ENCODE results near the gene CMIP. TPM values are rescaled to one million over a fixed set of nuclear protein-coding genes. Genes with fewer than 3 reads are reported as not detected.

The CMIP gene
- total RNA-seq, 1 donor from 2014 or later = 6.6 TPM

DNA sequence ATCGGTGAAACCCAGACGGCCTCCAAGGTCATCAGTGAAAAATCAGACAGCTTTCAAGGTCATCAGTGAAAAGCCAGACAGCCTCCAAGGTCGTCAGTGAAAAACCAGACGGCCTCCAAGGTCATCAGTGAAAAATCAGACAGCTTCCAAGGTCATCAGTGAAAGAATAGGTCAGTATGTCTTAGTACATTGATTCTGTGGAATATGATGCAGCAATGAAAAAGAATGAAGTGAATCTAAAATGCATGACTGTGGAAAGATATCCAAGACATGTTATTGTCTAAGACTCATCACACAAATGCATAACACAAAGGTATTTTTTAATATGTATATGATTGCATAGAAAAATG lies 72.5 kb downstream of the CMIP start:
- no peak overlapping the region for H2AFZ ChIP-seq (replicated peaks)
- Mint-ChIP-seq H3K9me3 (no peaks in the 10 kb centered on the region), H3K27me3 (ENCODE audit: insufficient read depth, low read depth) (no peaks in the 10 kb centered on the region), H3K36me3 (peaks cover 10% of the 10 kb centered on the region), H3K4me3 (no peak overlapping the region), H3K27ac (no peak overlapping the region), H3K4me1 (peaks cover 42% of the 10 kb centered on the region)
- no peaks in the 10 kb centered on the region for H3K9me3 ChIP-seq (ENCODE audit: low read depth)
- H3K4me3 ChIP-seq = no peak overlapping the region
- H3K9ac ChIP-seq = no peak overlapping the region
- no peak overlapping the region for H3K4me2 ChIP-seq
- no peak for DNase-seq (ENCODE audit: low spot score)
- peaks cover 17% of the 10 kb centered on the region for H3K4me1 ChIP-seq
- TF ChIP-seq, protein P1, sequence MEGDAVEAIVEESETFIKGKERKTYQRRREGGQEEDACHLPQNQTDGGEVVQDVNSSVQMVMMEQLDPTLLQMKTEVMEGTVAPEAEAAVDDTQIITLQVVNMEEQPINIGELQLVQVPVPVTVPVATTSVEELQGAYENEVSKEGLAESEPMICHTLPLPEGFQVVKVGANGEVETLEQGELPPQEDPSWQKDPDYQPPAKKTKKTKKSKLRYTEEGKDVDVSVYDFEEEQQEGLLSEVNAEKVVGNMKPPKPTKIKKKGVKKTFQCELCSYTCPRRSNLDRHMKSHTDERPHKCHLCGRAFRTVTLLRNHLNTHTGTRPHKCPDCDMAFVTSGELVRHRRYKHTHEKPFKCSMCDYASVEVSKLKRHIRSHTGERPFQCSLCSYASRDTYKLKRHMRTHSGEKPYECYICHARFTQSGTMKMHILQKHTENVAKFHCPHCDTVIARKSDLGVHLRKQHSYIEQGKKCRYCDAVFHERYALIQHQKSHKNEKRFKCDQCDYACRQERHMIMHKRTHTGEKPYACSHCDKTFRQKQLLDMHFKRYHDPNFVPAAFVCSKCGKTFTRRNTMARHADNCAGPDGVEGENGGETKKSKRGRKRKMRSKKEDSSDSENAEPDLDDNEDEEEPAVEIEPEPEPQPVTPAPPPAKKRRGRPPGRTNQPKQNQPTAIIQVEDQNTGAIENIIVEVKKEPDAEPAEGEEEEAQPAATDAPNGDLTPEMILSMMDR (IDR thresholded peaks at IDR 0.05) = no peak
- TF ChIP-seq EZH2 (IDR thresholded peaks at IDR 0.05) = no peak
- TF ChIP-seq EZH2phosphoT487 (IDR thresholded peaks at IDR 0.05) = no peak
- H3K27me3 ChIP-seq = no peaks in the 10 kb centered on the region
- peaks cover 99% of the 10 kb centered on the region for H4K20me1 ChIP-seq (ENCODE audit: low read depth)
- H3K36me3 ChIP-seq = no peaks in the 10 kb centered on the region
- no peak overlapping the region for H3K27ac ChIP-seq
- peaks cover 76% of the 10 kb centered on the region for H3K79me2 ChIP-seq (ENCODE audit: low read depth)
- peaks cover 3% of the 10 kb centered on the region for H3F3A ChIP-seq (ENCODE audit: low read depth)

DNA sequence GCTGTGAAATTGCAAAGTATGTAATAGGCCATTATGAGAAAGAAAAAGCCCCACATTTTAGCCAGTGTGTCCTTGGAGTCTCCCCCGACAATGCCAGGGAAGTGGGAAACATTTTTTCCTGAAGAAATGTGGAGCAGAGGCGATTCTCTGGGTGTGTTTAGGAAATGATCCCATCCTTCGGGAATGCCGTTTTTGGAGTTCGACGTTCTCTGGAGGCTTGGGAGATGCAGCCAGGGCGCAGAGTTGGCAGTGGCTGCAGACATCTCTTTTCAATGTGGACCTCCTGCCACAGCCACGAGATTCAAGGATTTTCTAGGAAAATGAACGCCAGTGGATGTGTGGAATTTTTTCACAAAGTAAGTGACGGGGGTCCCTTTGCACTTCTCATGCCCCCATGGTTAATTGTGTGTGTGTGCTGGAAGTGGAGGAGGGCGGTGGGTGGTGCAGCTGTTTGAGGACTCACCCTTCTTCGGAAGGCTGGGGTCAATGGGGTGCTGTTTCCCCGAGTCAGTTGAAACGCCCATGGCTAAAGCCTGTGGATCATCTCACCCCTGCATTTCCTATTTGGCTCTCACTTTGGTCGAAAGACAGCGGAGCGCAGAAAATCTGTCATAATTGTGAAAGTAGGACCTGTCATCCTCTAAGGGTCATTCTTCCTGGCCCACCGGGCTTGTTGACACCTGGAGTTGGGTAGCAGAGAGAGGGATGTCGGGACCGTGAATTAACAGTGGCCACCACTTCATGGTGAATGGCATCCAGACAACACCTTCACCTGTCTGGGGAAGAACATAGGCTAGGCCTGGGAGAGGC lies 73.2 kb downstream of the CMIP start:
- Histone ChIP-seq H3K4me1 (peaks cover 14% of the 10 kb centered on the region), H3K4me3 (no peak overlapping the region), H3K9ac (no peak overlapping the region), H3K4me2 (no peak overlapping the region), H3K36me3 (no peaks in the 10 kb centered on the region), H3K79me2 (ENCODE audit: low read depth) (peaks cover 69% of the 10 kb centered on the region), H3K27ac (no peak overlapping the region), H3K9me3 (ENCODE audit: low read depth) (no peaks in the 10 kb centered on the region), H4K20me1 (ENCODE audit: low read depth) (peaks cover 96% of the 10 kb centered on the region), H3K27me3 (no peaks in the 10 kb centered on the region), H3F3A (ENCODE audit: low read depth) (no peaks in the 10 kb centered on the region), H2AFZ (replicated peaks) (no peak overlapping the region)
- Mint-ChIP-seq H3K4me1 (peaks cover 41% of the 10 kb centered on the region), H3K4me3 (no peak overlapping the region), H3K9me3 (no peaks in the 10 kb centered on the region), H3K27ac (no peak overlapping the region), H3K27me3 (ENCODE audit: insufficient read depth, low read depth) (no peaks in the 10 kb centered on the region), H3K36me3 (peaks cover 8% of the 10 kb centered on the region)
- DNase-seq (ENCODE audit: low spot score) = no peak
- TF ChIP-seq EZH2 (IDR thresholded peaks at IDR 0.05) = no peak
- TF ChIP-seq EZH2phosphoT487 (IDR thresholded peaks at IDR 0.05) = no peak
- TF ChIP-seq, protein P1 (IDR thresholded peaks at IDR 0.05) = no peak

DNA sequence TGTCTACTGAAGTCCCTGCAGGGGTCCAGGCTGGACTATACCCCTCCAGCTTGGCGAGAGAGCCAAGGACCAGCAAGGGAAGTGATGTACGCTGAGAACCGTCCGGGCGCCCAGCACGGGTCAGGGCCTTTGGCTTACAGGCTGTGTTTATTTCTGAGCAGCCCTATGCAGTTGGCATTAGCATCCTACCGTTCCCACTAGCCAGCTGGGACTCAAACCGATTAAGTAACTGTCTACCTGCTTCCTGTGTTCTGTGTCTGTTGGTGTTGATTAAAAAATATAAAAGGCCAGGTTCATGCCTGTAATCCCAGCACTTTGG lies 73.8 kb downstream of the CMIP start:
- H3K36me3 ChIP-seq = no peaks in the 10 kb centered on the region
- no peak overlapping the region for H3K4me3 ChIP-seq
- no peak overlapping the region for H2AFZ ChIP-seq (replicated peaks)
- no peaks in the 10 kb centered on the region for H3K9me3 Mint-ChIP-seq
- H3K36me3 Mint-ChIP-seq = peaks cover 8% of the 10 kb centered on the region
- peaks cover 8% of the 10 kb centered on the region for H3K4me1 ChIP-seq
- peaks cover 36% of the 10 kb centered on the region for H3K4me1 Mint-ChIP-seq
- no peaks in the 10 kb centered on the region for H3K27me3 Mint-ChIP-seq (ENCODE audit: insufficient read depth, low read depth)
- no peaks in the 10 kb centered on the region for H3K27me3 ChIP-seq
- no peak overlapping the region for H3K27ac Mint-ChIP-seq
- no peaks in the 10 kb centered on the region for H3F3A ChIP-seq (ENCODE audit: low read depth)
- no peak overlapping the region for H3K4me3 Mint-ChIP-seq
- H3K4me2 ChIP-seq = no peak overlapping the region
- H3K79me2 ChIP-seq (ENCODE audit: low read depth) = peaks cover 67% of the 10 kb centered on the region
- H3K27ac ChIP-seq = no peak overlapping the region
- no peaks in the 10 kb centered on the region for H3K9me3 ChIP-seq (ENCODE audit: low read depth)
- TF ChIP-seq EZH2phosphoT487 (IDR thresholded peaks at IDR 0.05) (no peak), EZH2 (IDR thresholded peaks at IDR 0.05) (no peak)
- TF ChIP-seq, protein P1 (IDR thresholded peaks at IDR 0.05) = no peak
- no peak overlapping the region for H3K9ac ChIP-seq
- DNase-seq (ENCODE audit: low spot score) = no peak
- peaks cover 92% of the 10 kb centered on the region for H4K20me1 ChIP-seq (ENCODE audit: low read depth)

Data from neural progenitor cell (in vitro differentiated cells).